Stimulated activated CD4-positive, alpha-beta T cell treated with anti-CD3 and anti-CD28 coated beads, Interleukin-1b, Interleukin-23, amount 100 ng/mL, for 24 hours (primary cell): ENCODE data around the gene GPR183.
A peak's percentile ranks its signal among the peaks of the same experiment; 100 is the strongest.

ENCODE experiments used
- DNase-seq, 4 experiments: peaks; one replicate each; pipeline ENCODE4 v3.0.0-alpha.2; 2020; ENCODE audit warnings: low read depth in 4 of 4, low spot score in 1 of 4

GPR183 gene

GRCh38 chr13:99296398-99296797, 10.8 kb downstream of the GPR183 start:
- DNase-seq: no peak

- DNase-seq: no peak
Observed at GRCh38 chr13:99295488-99296252, 11.5 kb downstream of the GPR183 start.

- no peak for DNase-seq
Observed at GRCh38 chr13:99294958-99295357, 12.2 kb downstream of the GPR183 start.

GRCh38 chr13:99294198-99294597, 13.0 kb downstream of the GPR183 start:
- DNase-seq: no peak

GRCh38 chr13:99293178-99293577, 14.0 kb downstream of the GPR183 start:
- no peak for DNase-seq

- no peak for DNase-seq
Observed at GRCh38 chr13:99290894-99291293, 16.3 kb downstream of the GPR183 start.

- no peak for DNase-seq
Observed at GRCh38 chr13:99289674-99290337, 17.4 kb downstream of the GPR183 start.

GRCh38 chr13:99289271-99289670, 17.9 kb downstream of the GPR183 start:
- DNase-seq: no peak

- peak in 1 of 4 experiments; percentile 63 for DNase-seq
Observed at GRCh38 chr13:99288089-99288488, 19.1 kb downstream of the GPR183 start.

GRCh38 chr13:99287551-99287950, 19.6 kb downstream of the GPR183 start:
- no peak for DNase-seq

- DNase-seq: no peak
Observed at GRCh38 chr13:99285432-99286182, 21.6 kb downstream of the GPR183 start.

GRCh38 chr13:99282264-99283231, 24.7 kb downstream of the GPR183 start:
- no peak for DNase-seq

- no peak for DNase-seq
Observed at GRCh38 chr13:99281811-99282263, 25.4 kb downstream of the GPR183 start.

GRCh38 chr13:99280166-99280565, 27.0 kb downstream of the GPR183 start:
- no peak for DNase-seq

- DNase-seq: no peak
Observed at GRCh38 chr13:99279637-99280036, 27.6 kb downstream of the GPR183 start.

- DNase-seq: no peak
Observed at GRCh38 chr13:99278843-99279242, 28.4 kb downstream of the GPR183 start.

GRCh38 chr13:99278200-99278599, 29.0 kb downstream of the GPR183 start:
- DNase-seq: no peak

- DNase-seq: no peak
Observed at GRCh38 chr13:99277629-99278028, 29.6 kb downstream of the GPR183 start.

- DNase-seq: no peak
Observed at GRCh38 chr13:99276706-99277105, 30.5 kb downstream of the GPR183 start.

GRCh38 chr13:99275093-99275469, 32.1 kb downstream of the GPR183 start:
- no peak for DNase-seq

- no peak for DNase-seq
Observed at GRCh38 chr13:99273128-99273527, 34.1 kb downstream of the GPR183 start.
